Measurements from ENCODE around the gene SPON1.

The SPON1 gene

GRCh38 chr11:14111496-14111895, 149.0 kb downstream of the SPON1 start:
- TF ChIP-seq REST (IDR thresholded peaks at IDR 0.05; ENCODE audit: insufficient read depth in 1 of 2, low read depth in 2 of 2, low read length in 2 of 2) (no peak), FOXP2 (optimal IDR thresholded peaks at IDR 0.05; ENCODE audit: borderline replicate concordance, extremely low read depth, extremely low read length, insufficient read depth) (no peak), TAF1 (IDR thresholded peaks at IDR 0.05; ENCODE audit: borderline replicate concordance, insufficient read depth, low read length) (no peak), POLR2AphosphoS5 (IDR thresholded peaks at IDR 0.05; ENCODE audit: low read depth, low read length) (no peak), SIN3A (IDR thresholded peaks at IDR 0.05; ENCODE audit: borderline replicate concordance, insufficient read depth, low read length) (no peak)

DNA sequence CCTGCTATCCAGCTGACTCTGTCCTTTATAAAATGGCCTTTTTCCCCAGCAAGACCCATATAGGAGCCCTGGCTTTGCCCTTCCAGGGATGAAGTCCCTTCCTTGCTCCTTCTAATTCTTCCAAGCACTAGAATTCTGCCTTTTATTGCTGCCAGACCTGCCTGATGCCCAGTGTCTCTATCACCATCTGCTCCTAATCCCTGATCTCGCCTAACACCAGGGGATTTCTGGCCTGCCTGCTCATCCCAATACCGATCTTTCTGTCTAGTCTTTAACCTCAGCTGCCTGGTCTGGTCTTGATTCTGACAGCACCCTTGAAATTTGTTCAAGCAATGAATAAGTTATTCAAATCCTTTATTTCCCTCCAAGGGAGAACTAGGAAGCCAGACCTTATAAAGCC, 150.2 kb downstream of the SPON1 start:
- TF ChIP-seq FOXP2 (optimal IDR thresholded peaks at IDR 0.05; ENCODE audit: borderline replicate concordance, extremely low read depth, extremely low read length, insufficient read depth): no peak
- no peak for TF ChIP-seq SIN3A (IDR thresholded peaks at IDR 0.05; ENCODE audit: borderline replicate concordance, insufficient read depth, low read length)
- no peak for TF ChIP-seq TAF1 (IDR thresholded peaks at IDR 0.05; ENCODE audit: borderline replicate concordance, insufficient read depth, low read length)
- no peak for TF ChIP-seq REST (IDR thresholded peaks at IDR 0.05; ENCODE audit: insufficient read depth in 1 of 2, low read depth in 2 of 2, low read length in 2 of 2)
- TF ChIP-seq POLR2AphosphoS5 (IDR thresholded peaks at IDR 0.05; ENCODE audit: low read depth, low read length): no peak

GRCh38 chr11:14114269-14114668, 151.7 kb downstream of the SPON1 start:
- TF ChIP-seq REST (IDR thresholded peaks at IDR 0.05; ENCODE audit: insufficient read depth in 1 of 2, low read depth in 2 of 2, low read length in 2 of 2) (no peak), SIN3A (IDR thresholded peaks at IDR 0.05; ENCODE audit: borderline replicate concordance, insufficient read depth, low read length) (0 out of 2 replicates have a peak, but pooled peaks have one; percentile 19), TAF1 (IDR thresholded peaks at IDR 0.05; ENCODE audit: borderline replicate concordance, insufficient read depth, low read length) (no peak), POLR2AphosphoS5 (IDR thresholded peaks at IDR 0.05; ENCODE audit: low read depth, low read length) (no peak), FOXP2 (optimal IDR thresholded peaks at IDR 0.05; ENCODE audit: borderline replicate concordance, extremely low read depth, extremely low read length, insufficient read depth) (no peak)

DNA sequence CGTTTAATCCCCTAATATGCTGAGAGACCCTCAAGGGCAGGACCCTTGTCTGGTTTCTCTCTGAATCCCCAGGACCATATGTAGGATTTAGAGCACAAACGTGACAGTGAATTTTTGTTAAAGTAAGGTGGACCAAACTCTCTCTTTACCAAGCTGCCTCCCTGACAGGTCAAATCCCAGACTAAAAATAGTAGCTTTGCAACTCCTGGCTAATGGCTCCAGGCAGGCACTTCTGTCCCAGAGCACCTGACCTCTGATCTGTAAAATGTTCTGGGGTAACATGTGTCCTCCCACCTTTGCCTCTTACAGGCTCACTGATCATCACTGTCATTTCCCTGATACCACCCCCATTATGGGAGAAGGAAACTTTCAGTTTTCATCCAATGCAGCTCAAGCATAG, 152.3 kb downstream of the SPON1 start:
- TF ChIP-seq FOXP2 (optimal IDR thresholded peaks at IDR 0.05; ENCODE audit: borderline replicate concordance, extremely low read depth, extremely low read length, insufficient read depth): no peak
- TF ChIP-seq POLR2AphosphoS5 (IDR thresholded peaks at IDR 0.05; ENCODE audit: low read depth, low read length): no peak
- TF ChIP-seq REST (IDR thresholded peaks at IDR 0.05; ENCODE audit: insufficient read depth in 1 of 2, low read depth in 2 of 2, low read length in 2 of 2): no peak
- no peak for TF ChIP-seq TAF1 (IDR thresholded peaks at IDR 0.05; ENCODE audit: borderline replicate concordance, insufficient read depth, low read length)
- TF ChIP-seq SIN3A (IDR thresholded peaks at IDR 0.05; ENCODE audit: borderline replicate concordance, insufficient read depth, low read length): no peak

DNA sequence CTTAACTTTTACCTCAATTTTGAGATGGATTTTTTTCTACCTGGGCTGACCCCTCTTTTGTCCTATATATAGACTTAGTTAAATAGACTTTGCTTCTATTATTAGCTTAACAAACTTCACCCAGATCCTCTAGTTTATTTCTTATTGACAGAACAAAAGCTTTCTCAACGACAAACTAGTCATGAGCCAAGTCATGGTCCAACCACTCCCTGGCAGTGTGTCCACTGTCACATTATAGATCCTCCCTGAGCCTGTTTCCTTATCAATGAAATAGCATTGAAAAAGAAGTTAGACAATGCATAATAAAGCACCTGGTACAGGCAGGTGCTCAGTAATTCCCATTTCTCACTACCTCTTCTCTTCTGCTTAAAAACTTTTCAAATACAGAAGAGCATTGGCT, 155.1 kb downstream of the SPON1 start:
- TF ChIP-seq SIN3A (IDR thresholded peaks at IDR 0.05; ENCODE audit: borderline replicate concordance, insufficient read depth, low read length) (no peak), FOXP2 (optimal IDR thresholded peaks at IDR 0.05; ENCODE audit: borderline replicate concordance, extremely low read depth, extremely low read length, insufficient read depth) (no peak)

All from PFSK-1 (cell line).